Peyer's patch (tissue), 4 donors: Measurements from ENCODE around the gene HSPB3. TPM values are rescaled to one million over a fixed set of nuclear protein-coding genes. Genes with fewer than 3 reads are reported as not detected.

ENCODE experiments used
- DNase-seq, 3 donors: peaks; one replicate each; pipeline ENCODE4 v3.0.0-alpha.2; 2017 to 2019
- H3K27ac ChIP-seq, 4 donors: fragments of 200-600 bp; sonication (generic); one replicate each; pipeline ENCODE4 v1.5.1; 2016 to 2019
- H3K27me3 ChIP-seq, 2 donors: fragments of 200-600 bp; sonication (generic); one replicate each; pipeline ENCODE4 v1.5.1; 2019
- H3K36me3 ChIP-seq, 3 donors: fragments of 200-600 bp; sonication (generic); one replicate each; pipeline ENCODE4 v1.5.1; 2016 to 2019
- H3K4me1 ChIP-seq, 4 donors: fragments of 200-600 bp; sonication (generic); one replicate each; pipeline ENCODE4 v1.5.1; 2016 to 2019
- H3K4me3 ChIP-seq, 4 donors: fragments of 200-600 bp; sonication (generic); 1 replicate in 3 of 4; 2 replicates in 1 of 4; pipeline ENCODE4 v1.5.1; 2016 to 2019; ENCODE audit warnings: mild to moderate bottlenecking in 1 of 4
- H3K9me3 ChIP-seq, 4 donors: fragments of 200-600 bp; sonication (generic); one replicate each; pipeline ENCODE4 v1.5.1; 2016 to 2019; ENCODE audit warnings: mild to moderate bottlenecking in 1 of 4
- CTCF ChIP-seq, 6 experiments: fragments of 450-650 bp in 4 of 6; fragments of 200-600 bp in 2 of 6; sonication (generic) in 1 of 6; IDR thresholded peaks; one replicate each; pipeline ENCODE4 v1.5.1; 2017 to 2019; ENCODE audit warnings: antibody characterized with exemption in 6 of 6, mild to moderate bottlenecking in 3 of 6, moderate library complexity in 1 of 6
- POLR2A ChIP-seq, 2 donors: fragments of 450-650 bp; IDR thresholded peaks; one replicate each; pipeline ENCODE4 v1.5.1; 2017; ENCODE audit warnings: antibody characterized with exemption in 2 of 2, mild to moderate bottlenecking in 2 of 2, moderate library complexity in 2 of 2
- total RNA-seq, 4 donors: library from RNA; depleted of rRNA; stranded (reverse); fragments of >200 nt; gene quantifications; one replicate each; pipeline ENCODE4 v1.1.0, GENCODE V29; 2016

The HSPB3 gene
- total RNA-seq, 4 donors from 2014 or later, result not detected

- TF ChIP-seq CTCF (IDR thresholded peaks at IDR 0.05) (no peak), POLR2A (IDR thresholded peaks at IDR 0.05) (no peak)
- Histone ChIP-seq H3K36me3 (no peaks in the 10 kb centered on the region), H3K4me3 (no peak overlapping the region), H3K27ac (no peak overlapping the region), H3K27me3 (no peaks in the 10 kb centered on the region), H3K4me1 (no peaks in the 10 kb centered on the region), H3K9me3 (no peaks in the 10 kb centered on the region)
- no peak for DNase-seq
Measured at GRCh38 chr5:54492178-54492577, 36.7 kb downstream of the HSPB3 start.

GRCh38 chr5:54495027-54495426 lies 39.5 kb downstream of the HSPB3 start:
- Histone ChIP-seq H3K9me3 (no peaks in the 10 kb centered on the region), H3K36me3 (no peaks in the 10 kb centered on the region), H3K4me3 (no peak overlapping the region), H3K27me3 (no peaks in the 10 kb centered on the region), H3K4me1 (no peaks in the 10 kb centered on the region), H3K27ac (no peak overlapping the region)
- no peak for DNase-seq
- TF ChIP-seq POLR2A (IDR thresholded peaks at IDR 0.05) (no peak), CTCF (IDR thresholded peaks at IDR 0.05) (no peak)

Other genes with a start within 250 kb of the HSPB3 start
- gene ARL15, start 145.1 kb upstream of the HSPB3 start, total RNA-seq, result 10 to 100 TPM; 18.0 to 44.5 (median 38.7) TPM
- 10 to 100 TPM; 18.2 to 28.0 (median 22.5) TPM for gene SNX18, start 62.1 kb downstream of the HSPB3 start, total RNA-seq